Keratinocyte (primary cell): ENCODE results near the gene TNXB. TPM values are rescaled to one million over a fixed set of nuclear protein-coding genes. Genes with fewer than 3 reads are reported as not detected.

ENCODE experiments used
- DNase-seq: peaks from one replicate; pipeline ENCODE4 v3.0.0-alpha.2; 2011; ENCODE audit warnings: low read depth, missing footprints, low spot score
- FAIRE-seq: peaks from 2 replicates; lab custom pipeline; 2011; peaks lifted over from hg19 to GRCh38; lab: Jason Lieb, UNC
- H2AFZ ChIP-seq: 2 replicates; pipeline ENCODE4 v1.6.0; 2012; ENCODE audit warnings: low read length, control low read depth, inconsistent platforms; ENCODE audit not compliant: control insufficient read depth
- H3K27ac ChIP-seq: 2 replicates; pipeline ENCODE4 v1.5.1; 2011; ENCODE audit warnings: low read length; ENCODE audit not compliant: control insufficient read depth, insufficient read depth
- H3K27me3 ChIP-seq: 3 replicates; pipeline ENCODE4 v1.6.0; 2011; ENCODE audit warnings: low read length; ENCODE audit not compliant: control insufficient read depth, insufficient read depth; ENCODE audit errors: extremely low read depth
- H3K36me3 ChIP-seq, 2 experiments: 2 replicates in 1 of 2; 3 replicates in 1 of 2; pipeline ENCODE4 v1.5.1; 2011; ENCODE audit warnings: low read length in 2 of 2, mild to moderate bottlenecking in 1 of 2; ENCODE audit not compliant: control insufficient read depth in 2 of 2, insufficient read depth in 2 of 2; ENCODE audit errors: extremely low read depth in 1 of 2
- H3K4me1 ChIP-seq: 3 replicates; pipeline ENCODE4 v1.5.1; 2011; ENCODE audit warnings: low read length; ENCODE audit not compliant: control insufficient read depth, insufficient read depth; ENCODE audit errors: extremely low read depth
- H3K4me2 ChIP-seq: 3 replicates; pipeline ENCODE4 v1.6.0; 2011; ENCODE audit warnings: low read depth, low read length; ENCODE audit not compliant: control insufficient read depth, insufficient read depth; ENCODE audit errors: extremely low read depth
- H3K4me3 ChIP-seq, 3 experiments: fragments of 200-600 bp in 1 of 3; sonication (generic) in 1 of 3; 2 replicates in 2 of 3; 3 replicates in 1 of 3; pipeline ENCODE4 v1.5.1; 2011 to 2016; ENCODE audit warnings: low read length in 3 of 3, mild to moderate bottlenecking in 3 of 3, control low read depth in 2 of 3, inconsistent platforms in 1 of 3, low read depth in 1 of 3, mixed read lengths in 1 of 3, mixed run types in 1 of 3, moderate library complexity in 1 of 3; ENCODE audit not compliant: control insufficient read depth in 2 of 3, insufficient read depth in 2 of 3; ENCODE audit errors: extremely low read depth in 1 of 3
- H3K79me2 ChIP-seq: 2 replicates; pipeline ENCODE4 v1.6.0; 2012; ENCODE audit warnings: low read length; ENCODE audit not compliant: control insufficient read depth, insufficient read depth
- H3K9ac ChIP-seq: 3 replicates; pipeline ENCODE4 v1.6.0; 2011; ENCODE audit warnings: low read length; ENCODE audit not compliant: control insufficient read depth, insufficient read depth; ENCODE audit errors: extremely low read depth
- H3K9me1 ChIP-seq: 3 replicates; pipeline ENCODE4 v1.6.0; 2011; ENCODE audit warnings: low read length; ENCODE audit not compliant: control insufficient read depth, insufficient read depth; ENCODE audit errors: extremely low read depth
- H3K9me3 ChIP-seq: 2 replicates; pipeline ENCODE4 v1.5.1; 2012; ENCODE audit warnings: low read depth, low read length; ENCODE audit not compliant: control insufficient read depth
- H4K20me1 ChIP-seq: 3 replicates; pipeline ENCODE4 v1.6.0; 2011; ENCODE audit warnings: low read length; ENCODE audit not compliant: control insufficient read depth, insufficient read depth; ENCODE audit errors: extremely low read depth
- CTCF ChIP-seq, 3 experiments: IDR thresholded peaks in 1 of 3; conservative IDR thresholded peaks in 1 of 3; optimal IDR thresholded peaks in 1 of 3; 2 replicates in 2 of 3; 3 replicates in 1 of 3; pipeline versions ENCODE3 to v1.5.1; 2011; ENCODE audit warnings: low read length in 3 of 3, mild to moderate bottlenecking in 3 of 3, moderate library complexity in 2 of 3, control low read depth in 1 of 3, inconsistent platforms in 1 of 3; ENCODE audit not compliant: insufficient read depth in 2 of 3; ENCODE audit errors: extremely low read depth in 1 of 3
- EZH2 ChIP-seq: IDR thresholded peaks from one replicate; pipeline ENCODE4 v1.6.1; 2012; ENCODE audit warnings: inconsistent platforms, mild to moderate bottlenecking, low read length, moderate library complexity
- dilution Hi-C: fragments of 300-500 bp; cut with MboI; formaldehyde crosslinking; loops from one replicate; pipeline ENCODE4 v1.7.0; 2020; ENCODE audit warnings: low sequenced_read_pairs; ENCODE audit not compliant: extremely low pct_ligation_motif_present
- polyA plus RNA-seq, 5 experiments: library from polyadenylated mRNA; depleted of rRNA in 3 of 5; stranded (reverse) in 3 of 5; stranded (forward) in 1 of 5; unstranded in 1 of 5; fragments of >200 nt; gene quantifications; 1 replicate in 1 of 5; 2 replicates in 3 of 5; 3 replicates in 1 of 5; pipeline versions ENCODE4 v1.2.1 to v1.2.3, GENCODE V29; 2011 to 2012; ENCODE audit warnings: missing spikeins in 2 of 5, low read depth in 1 of 5, low replicate concordance in 1 of 5

The TNXB gene
- polyA plus RNA-seq, 1 donor (not counting 4 experiments of a cell fraction or from before 2014, with no cell fraction given) = 0.25 TPM

GRCh38 chr6:32069878-32070515 is 39.1 kb downstream of the TNXB start:
- Histone ChIP-seq H3K36me3 (no peaks in the 10 kb centered on the region), H3K9me1 (no peaks in the 10 kb centered on the region), H3K27me3 (no peaks in the 10 kb centered on the region), H3K4me2 (no peak overlapping the region), H3K79me2 (no peaks in the 10 kb centered on the region), H3K4me3 (no peak overlapping the region), H2AFZ (no peak overlapping the region), H3K9me3 (no peaks in the 10 kb centered on the region), H3K27ac (no peak overlapping the region), H3K4me1 (no peaks in the 10 kb centered on the region), H4K20me1 (no peaks in the 10 kb centered on the region), H3K9ac (no peak overlapping the region)
- dilution Hi-C loops = no loop called here
- no peak for TF ChIP-seq CTCF (optimal IDR thresholded peaks at IDR 0.05 in 1 of 3, IDR thresholded peaks at IDR 0.05 in 1 of 3, conservative IDR thresholded peaks at IDR 0.05 in 1 of 3; ENCODE audit: extremely low read depth in 1 of 3, insufficient read depth in 2 of 3, low read length in 3 of 3)
- TF ChIP-seq EZH2 = no peak
- FAIRE-seq = no peak
- DNase-seq = no peak

- FAIRE-seq (no peak), DNase-seq (no peak)
- Histone ChIP-seq H3K27me3 (no peaks in the 10 kb centered on the region), H4K20me1 (no peaks in the 10 kb centered on the region), H3K9me1 (no peaks in the 10 kb centered on the region), H3K27ac (no peak overlapping the region), H3K9me3 (no peaks in the 10 kb centered on the region), H2AFZ (no peak overlapping the region), H3K79me2 (no peaks in the 10 kb centered on the region), H3K9ac (no peak overlapping the region), H3K4me1 (no peaks in the 10 kb centered on the region), H3K4me3 (no peak overlapping the region), H3K4me2 (no peak overlapping the region), H3K36me3 (no peaks in the 10 kb centered on the region)
- dilution Hi-C loops = no loop called here
- TF ChIP-seq CTCF (optimal IDR thresholded peaks at IDR 0.05 in 1 of 3, IDR thresholded peaks at IDR 0.05 in 1 of 3, conservative IDR thresholded peaks at IDR 0.05 in 1 of 3; ENCODE audit: extremely low read depth in 1 of 3, insufficient read depth in 2 of 3, low read length in 3 of 3) (no peak), EZH2 (no peak)
Observed at GRCh38 chr6:32069460-32069859, 39.7 kb downstream of the TNXB start.
